Esophagus squamous epithelium (tissue), 4 donors: Measurements from ENCODE around the gene ARMC9.

ENCODE experiments used
- CTCF ChIP-seq, 6 experiments: fragments of 450-650 bp in 4 of 6; fragments of 200-600 bp in 2 of 6; sonication (generic) in 2 of 6; IDR thresholded peaks; one replicate each; pipeline ENCODE4 v1.5.1; 2016 to 2019; ENCODE audit warnings: antibody characterized with exemption in 6 of 6, mild to moderate bottlenecking in 4 of 6, moderate library complexity in 4 of 6
- POLR2A ChIP-seq, 4 donors: fragments of 450-650 bp; IDR thresholded peaks; one replicate each; pipeline ENCODE4 v1.6.1; 2017; ENCODE audit warnings: antibody characterized with exemption in 4 of 4, mild to moderate bottlenecking in 4 of 4, moderate library complexity in 3 of 4

DNA sequence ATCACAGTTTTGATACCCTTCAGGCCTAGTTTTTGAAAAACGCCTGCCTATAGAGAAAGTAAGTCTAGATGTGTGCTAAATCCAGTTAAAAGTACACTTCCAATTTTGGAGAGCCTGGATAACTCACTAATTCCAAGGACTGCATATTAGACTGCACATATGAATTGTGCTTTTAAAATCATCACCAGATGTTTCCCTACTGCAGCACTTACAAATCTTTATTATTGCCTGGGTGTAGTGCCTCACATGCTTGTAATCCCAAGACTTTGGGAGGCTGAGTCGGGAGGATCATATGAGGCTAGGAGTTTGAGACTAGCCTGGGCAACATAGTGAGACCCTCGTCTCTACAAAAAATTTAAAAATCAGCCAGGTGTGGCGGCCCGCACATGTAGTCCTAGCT lies 37.7 kb upstream of the ARMC9 start:
- TF ChIP-seq CTCF (IDR thresholded peaks at IDR 0.05) (no peak), POLR2A (IDR thresholded peaks at IDR 0.05) (no peak)
